HFF-Myc (cell line): Measurements from ENCODE around the gene TRAPPC5.

Source experiments
- DNase-seq: peaks from one replicate; pipeline ENCODE4 v3.0.0-alpha.2; 2011; ENCODE audit warnings: low read depth; ENCODE audit errors: extremely low read depth
- H3K4me3 ChIP-seq: replicated peaks from 2 replicates; pipeline ENCODE4 v1.5.1; 2011; ENCODE audit warnings: low read depth, mild to moderate bottlenecking, control low read depth, low read length
- CTCF ChIP-seq: IDR thresholded peaks from 2 replicates; pipeline ENCODE4 v1.5.1; 2012; ENCODE audit warnings: mild to moderate bottlenecking, low read depth, low read length, control low read depth; ENCODE audit errors: missing control alignments

TRAPPC5 gene

DNA sequence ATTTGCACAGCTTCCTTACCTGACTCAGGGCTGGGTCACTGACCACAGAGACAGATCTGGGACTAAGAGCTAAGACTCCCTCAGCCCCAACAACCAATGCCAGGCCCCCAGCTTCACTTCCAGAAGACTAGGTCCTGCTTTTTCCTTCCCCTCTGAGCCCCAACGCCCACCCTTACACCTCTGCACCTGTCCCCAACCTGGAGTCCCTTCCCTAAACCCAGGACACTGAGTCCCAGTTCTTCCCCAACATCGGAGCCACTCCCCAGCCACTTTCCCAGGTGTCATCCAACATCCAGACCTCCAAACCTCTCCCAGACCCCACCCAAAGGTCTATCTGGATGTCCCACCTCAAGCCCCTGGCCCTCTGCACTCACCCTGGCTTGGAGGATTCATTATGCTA is 18.4 kb downstream of the TRAPPC5 start:
- no peak overlapping the region for H3K4me3 ChIP-seq
- no peak for TF ChIP-seq CTCF
- no peak for DNase-seq

DNA sequence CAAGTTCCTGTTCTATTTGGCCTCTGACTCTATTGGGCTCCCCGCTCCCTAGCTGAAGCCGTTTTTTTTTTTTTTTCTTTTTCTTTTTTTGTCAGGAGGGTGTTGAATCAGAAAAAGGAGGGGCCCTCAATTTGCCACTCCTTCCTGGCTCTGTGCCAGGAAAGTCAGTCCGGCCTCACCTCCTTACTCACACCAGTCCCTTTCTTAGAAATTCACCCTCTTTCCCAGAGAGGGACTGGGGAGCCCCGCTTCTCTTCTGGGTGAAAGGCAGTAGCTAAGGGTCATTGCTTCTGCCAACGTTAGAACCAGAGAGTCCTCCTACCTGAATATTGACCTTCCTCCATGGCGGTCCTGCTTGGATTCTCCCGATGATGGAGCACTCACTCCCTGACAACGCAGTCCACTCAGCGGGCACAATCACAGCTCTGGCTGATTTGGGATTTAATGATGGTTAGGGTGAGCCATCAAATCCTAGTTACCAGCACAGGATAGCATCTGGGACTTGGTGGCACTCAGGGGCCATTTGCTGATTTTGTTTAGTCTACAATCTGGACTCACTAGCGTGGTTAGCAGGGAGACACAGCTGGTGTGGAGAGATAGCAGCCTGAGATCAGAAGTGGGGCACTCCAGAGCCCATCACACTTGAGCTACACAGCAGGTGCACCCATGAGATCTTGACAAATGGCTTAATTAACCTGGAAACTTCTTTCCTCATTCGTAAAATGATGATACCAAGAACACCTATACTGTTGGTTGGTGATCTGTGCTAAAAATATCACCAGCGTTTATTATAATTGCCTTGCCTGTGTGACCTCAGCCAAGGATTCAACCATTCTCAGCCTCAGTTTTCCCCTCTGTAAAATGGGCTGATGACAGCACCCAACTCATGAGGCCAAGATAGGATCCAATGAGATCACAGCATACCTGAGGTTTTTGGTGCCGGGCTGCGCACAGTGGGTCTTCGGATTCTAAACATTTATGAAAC is 19.1 kb downstream of the TRAPPC5 start:
- H3K4me3 ChIP-seq, result no peak overlapping the region
- TF ChIP-seq CTCF, result no peak
- no peak for DNase-seq

- no peak overlapping the region for H3K4me3 ChIP-seq
- no peak for TF ChIP-seq CTCF
- no peak for DNase-seq
Observed at GRCh38 chr19:7701049-7701653, 20.5 kb downstream of the TRAPPC5 start.

- TF ChIP-seq CTCF, result no peak
- no peak for DNase-seq
- no peak within 1 kb of the TSS for H3K4me3 ChIP-seq
Observed at GRCh38 chr19:7701654-7702457, 21.2 kb downstream of the TRAPPC5 start, which contains the start of gene FCER2. Gene FCER2 (minus strand): TSS chr19:7702131. CDS start chr19:7699760, 2,371 bp downstream.

DNA sequence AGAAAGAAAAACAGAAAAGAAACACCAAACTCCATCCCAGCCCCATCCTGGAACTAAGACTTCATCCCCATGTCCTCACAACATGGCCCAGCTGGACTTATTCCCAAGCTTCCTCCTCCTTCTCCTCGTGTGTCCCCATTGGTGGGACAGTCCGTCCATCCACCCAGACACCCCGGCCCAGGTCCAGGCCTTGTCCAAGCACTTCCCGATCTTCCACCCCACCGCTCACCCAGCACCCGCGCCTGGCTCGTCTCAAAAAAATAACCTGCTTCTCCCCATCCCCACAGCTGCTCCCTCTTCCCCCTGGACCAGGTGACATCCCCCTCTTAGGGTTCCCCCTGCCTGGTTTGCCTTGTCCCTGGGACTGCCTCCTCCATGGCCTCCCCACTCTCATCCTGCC is 22.7 kb downstream of the TRAPPC5 start:
- no peak for TF ChIP-seq CTCF
- DNase-seq, result no peak
- H3K4me3 ChIP-seq, result no peak overlapping the region

DNA sequence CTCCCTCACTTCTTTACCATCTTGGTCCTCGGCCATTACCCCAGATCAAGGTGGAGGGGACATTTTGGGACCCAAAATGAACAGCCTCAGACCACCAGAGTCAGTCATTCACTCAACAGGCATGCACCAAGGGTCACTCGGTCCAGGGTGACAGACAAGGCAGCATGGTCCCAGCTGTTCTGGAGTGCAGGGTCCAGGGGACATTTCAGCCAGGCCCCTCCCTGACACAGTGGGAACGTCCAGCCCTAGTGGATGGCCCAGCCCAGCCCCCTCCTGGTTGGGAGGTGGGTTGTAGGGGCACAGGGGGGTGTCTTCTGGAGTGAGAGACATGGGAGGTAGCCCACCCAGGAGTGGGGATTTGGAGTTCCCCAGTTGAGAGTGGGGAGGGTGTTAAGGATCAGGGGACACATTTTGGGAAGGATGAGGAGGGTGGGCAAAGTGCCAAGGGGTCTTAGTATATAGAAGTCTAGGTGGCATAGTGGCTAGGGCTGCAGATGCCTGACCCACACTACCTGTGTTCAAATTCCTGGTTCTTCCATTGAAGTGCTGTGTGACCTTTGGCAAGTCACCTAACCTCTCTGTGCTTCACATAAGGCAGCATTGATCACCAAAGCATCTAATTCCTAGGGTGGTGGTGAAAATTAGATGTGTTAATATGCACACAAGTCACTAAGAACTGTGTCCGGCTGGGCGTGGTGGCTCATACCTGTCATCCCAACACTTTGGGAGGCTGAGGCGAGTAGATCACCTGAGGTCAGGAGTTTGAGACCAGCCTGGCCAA is 23.8 kb downstream of the TRAPPC5 start:
- no peak for DNase-seq
- no peak overlapping the region for H3K4me3 ChIP-seq
- TF ChIP-seq CTCF, result no peak
